Peyer's patch (tissue), 4 donors: ENCODE data around the gene TINAGL1.

Source experiments
- CTCF ChIP-seq, 6 experiments: fragments of 450-650 bp in 4 of 6; fragments of 200-600 bp in 2 of 6; sonication (generic) in 1 of 6; IDR thresholded peaks; one replicate each; pipeline ENCODE4 v1.5.1; 2017 to 2019; ENCODE audit warnings: antibody characterized with exemption in 6 of 6, mild to moderate bottlenecking in 3 of 6, moderate library complexity in 1 of 6
- POLR2A ChIP-seq, 2 donors: fragments of 450-650 bp; IDR thresholded peaks; one replicate each; pipeline ENCODE4 v1.5.1; 2017; ENCODE audit warnings: antibody characterized with exemption in 2 of 2, mild to moderate bottlenecking in 2 of 2, moderate library complexity in 2 of 2

GRCh38 chr1:31581821-31582810, 5.8 kb downstream of the TINAGL1 start:
- no peak for TF ChIP-seq CTCF (IDR thresholded peaks at IDR 0.05)
- TF ChIP-seq POLR2A (IDR thresholded peaks at IDR 0.05), result no peak
